H1 (cell line): ENCODE measurements around the gene OR5H6. TPM values are rescaled to one million over a fixed set of nuclear protein-coding genes. Genes with fewer than 3 reads are reported as not detected.

Source experiments
- CEBPB ChIP-seq: IDR thresholded peaks from 2 replicates; pipeline ENCODE4 v1.6.1; 2012; ENCODE audit warnings: low read depth, low read length
- CHD2 ChIP-seq: IDR thresholded peaks from 2 replicates; pipeline ENCODE4 v1.6.1; 2012; ENCODE audit warnings: low read length, improper control_type of control experiment
- CHD7 ChIP-seq: fragments of 300-600 bp; sonication (generic); IDR thresholded peaks from 2 replicates; pipeline ENCODE4 v1.7.1; 2012; ENCODE audit warnings: low read length, moderate library complexity, mild to moderate bottlenecking, inconsistent platforms; ENCODE audit not compliant: insufficient replicate concordance
- CTBP2 ChIP-seq: IDR thresholded peaks from 2 replicates; pipeline ENCODE4 v1.7.0; 2011; ENCODE audit warnings: borderline replicate concordance, mild to moderate bottlenecking, moderate library complexity, mixed read lengths, low read length; ENCODE audit not compliant: insufficient read depth, insufficient read length
- E2F6 ChIP-seq: IDR thresholded peaks from 2 replicates; pipeline ENCODE4 v1.6.1; 2012; ENCODE audit warnings: inconsistent platforms
- HDAC2 ChIP-seq, 2 experiments: fragments of 300-600 bp in 1 of 2; sonication (generic) in 1 of 2; IDR thresholded peaks; 2 replicates each; pipeline ENCODE4 v1.6.1; 2011 to 2012; ENCODE audit warnings: low read depth in 2 of 2, low read length in 2 of 2, mild to moderate bottlenecking in 2 of 2, moderate library complexity in 2 of 2, borderline replicate concordance in 1 of 2, inconsistent platforms in 1 of 2
- NANOG ChIP-seq: IDR thresholded peaks from 2 replicates; pipeline ENCODE4 v1.6.1; 2011; ENCODE audit warnings: low read length, low read depth, mild to moderate bottlenecking, inconsistent platforms; ENCODE audit not compliant: insufficient read depth, poor library complexity, severe bottlenecking
- PHF8 ChIP-seq: fragments of 200-600 bp; sonication (generic); conservative IDR thresholded peaks from 2 replicates; pipeline ENCODE4 v1.7.1; 2012; ENCODE audit warnings: low read depth, mild to moderate bottlenecking, inconsistent platforms, low read length, moderate library complexity
- SP2 ChIP-seq: IDR thresholded peaks from 2 replicates; pipeline ENCODE4 v1.6.1; 2012; ENCODE audit warnings: mild to moderate bottlenecking, low read length, inconsistent platforms
- SP4 ChIP-seq: IDR thresholded peaks from 2 replicates; pipeline ENCODE4 v1.6.1; 2012; ENCODE audit warnings: low read length, inconsistent platforms
- YY1 ChIP-seq: IDR thresholded peaks from 2 replicates; pipeline ENCODE4 v1.6.1; 2011; ENCODE audit warnings: low read depth, mild to moderate bottlenecking, low read length
- polyA plus RNA-seq, 7 experiments: library from polyadenylated mRNA; depleted of rRNA in 3 of 7; stranded (reverse) in 5 of 7; unstranded in 2 of 7; fragments of >200 nt in 5 of 7; fragments of 200-250 nt in 2 of 7; gene quantifications; 1 replicate in 5 of 7; 2 replicates in 1 of 7; 4 replicates in 1 of 7; pipeline versions ENCODE4 v1.2.1 to v1.2.3, GENCODE V29; 2011 to 2013; ENCODE audit warnings: missing spikeins in 2 of 7, mixed read lengths in 2 of 7
- total RNA-seq: library from RNA; stranded (reverse); fragmentation: NEBNext Ultra II Directional; extraction: Animal tissue kit (Norgen Biotek cat#: 25700); gene quantifications from 2 replicates; pipeline ENCODE4 v1.2.1, GENCODE V29; 2021

Gene OR5H6
- total and polyA plus RNA-seq, 2 of the 8 experiments (the other 6 are each of a cell fraction or from before 2014, with no cell fraction given), result 0.06 TPM; not detected in 1

DNA sequence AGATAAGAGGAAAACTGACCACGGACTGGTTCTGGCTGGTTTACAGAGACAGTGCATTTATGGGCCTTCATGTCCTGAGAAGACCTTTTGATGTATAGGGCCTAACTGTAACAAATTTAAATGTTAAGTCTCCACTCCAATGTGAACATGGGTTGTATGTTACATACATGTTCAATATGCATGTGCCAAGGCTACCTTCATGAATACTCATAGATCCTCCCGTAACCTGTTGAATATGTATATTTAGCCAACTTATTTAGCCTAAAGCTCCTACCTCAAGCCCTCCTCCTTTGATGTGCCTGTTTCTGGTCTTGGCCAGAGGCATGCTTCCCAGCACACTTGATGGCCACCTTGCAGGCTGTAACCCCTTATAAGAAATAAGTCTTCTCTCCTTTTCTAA is 18.2 kb downstream of the OR5H6 start, which contains the start of gene OR5H2 (continued):
- no peak for TF ChIP-seq CHD7
- no peak for TF ChIP-seq CHD2
- TF ChIP-seq CTBP2, result no peak
- TF ChIP-seq E2F6, result no peak
- no peak for TF ChIP-seq SP2
- no peak for TF ChIP-seq CEBPB
- TF ChIP-seq NANOG, result no peak
- TF ChIP-seq HDAC2 (IDR thresholded peaks at IDR 0.05; ENCODE audit: borderline replicate concordance in 1 of 2, low read depth in 2 of 2, low read length in 2 of 2), result no peak
- TF ChIP-seq SP4, result no peak
- TF ChIP-seq PHF8, result no peak
- TF ChIP-seq YY1, result no peak
